Naive thymus-derived CD4-positive, alpha-beta T cell (primary cell): ENCODE measurements around the gene CCDC69. TPM values are rescaled to one million over a fixed set of nuclear protein-coding genes. Genes with fewer than 3 reads are reported as not detected.
A peak's percentile ranks its signal among the peaks of the same experiment; 100 is the strongest.

Experiments used
- ATAC-seq: fragments of 150-1000 bp; cut with Tn5 transposase; 2 replicates; pipeline ENCODE4 v1.10.0; 2021; ENCODE audit warnings: mild to moderate bottlenecking, moderate library complexity
- CTCF ChIA-PET: fragments of 350-600 bp; sonication (Branson Sonifier 250); formaldehyde crosslinking; loops from one replicate; lab custom pipeline; 2021; ENCODE audit warnings: antibody characterized with exemption; lab: Charles Lee
- POLR2A ChIA-PET: fragments of 350-600 bp; sonication (Branson Sonifier 250); formaldehyde crosslinking; loops from one replicate; lab custom pipeline; 2021; ENCODE audit warnings: antibody characterized with exemption, inconsistent platforms; lab: Charles Lee
- DNase-seq, 9 donors: peaks; one replicate each; pipeline versions ENCODE4 v3.0.0 to v3.0.0-alpha.2; 2020 to 2022; ENCODE audit warnings: mixed read lengths in 1 of 9
- H3K27ac ChIP-seq: one replicate; pipeline ENCODE4 v1.7.0; 2013; ENCODE audit warnings: mild to moderate bottlenecking, low read depth, low read length, moderate library complexity
- H3K27me3 ChIP-seq, 2 donors: one replicate each; pipeline ENCODE4 v1.7.0; 2013; ENCODE audit warnings: low read length in 2 of 2, mild to moderate bottlenecking in 2 of 2, moderate library complexity in 2 of 2; ENCODE audit not compliant: control insufficient read depth in 2 of 2, insufficient read depth in 2 of 2
- H3K36me3 ChIP-seq, 3 experiments: 1 replicate in 2 of 3; 2 replicates in 1 of 3; pipeline ENCODE4 v1.7.0; 2013; ENCODE audit warnings: low read length in 3 of 3, mild to moderate bottlenecking in 3 of 3, moderate library complexity in 1 of 3; ENCODE audit not compliant: insufficient read depth in 3 of 3, control insufficient read depth in 2 of 3
- H3K4me1 ChIP-seq, 2 donors: one replicate each; pipeline ENCODE4 v1.7.0; 2013; ENCODE audit warnings: low read length in 2 of 2, mild to moderate bottlenecking in 2 of 2, moderate library complexity in 1 of 2; ENCODE audit not compliant: control insufficient read depth in 2 of 2, insufficient read depth in 2 of 2
- H3K4me3 ChIP-seq: 2 replicates; pipeline ENCODE4 v1.7.0; 2013; ENCODE audit warnings: mild to moderate bottlenecking, low read length
- H3K9me3 ChIP-seq, 3 experiments: 1 replicate in 2 of 3; 2 replicates in 1 of 3; pipeline ENCODE4 v1.7.0; 2013; ENCODE audit warnings: low read length in 3 of 3; ENCODE audit not compliant: control insufficient read depth in 2 of 3
- H3K27ac Mint-ChIP-seq, 9 donors: one replicate each; pipeline ENCODE4 v1.8.0; 2020 to 2022; ENCODE audit warnings: mixed read lengths in 9 of 9, mild to moderate bottlenecking in 8 of 9, moderate library complexity in 5 of 9, inconsistent platforms in 2 of 9
- H3K27me3 Mint-ChIP-seq, 5 donors: one replicate each; pipeline ENCODE4 v1.8.0; 2021 to 2022; ENCODE audit warnings: mixed read lengths in 5 of 5, mild to moderate bottlenecking in 1 of 5
- H3K36me3 Mint-ChIP-seq, 5 donors: one replicate each; pipeline ENCODE4 v1.8.0; 2020 to 2022; ENCODE audit warnings: mixed read lengths in 5 of 5, mild to moderate bottlenecking in 3 of 5, inconsistent platforms in 1 of 5
- H3K4me1 Mint-ChIP-seq, 7 donors: one replicate each; pipeline ENCODE4 v1.8.0; 2020 to 2022; ENCODE audit warnings: mixed read lengths in 7 of 7, mild to moderate bottlenecking in 3 of 7, inconsistent platforms in 1 of 7
- H3K4me3 Mint-ChIP-seq, 10 donors: one replicate each; pipeline ENCODE4 v1.8.0; 2020 to 2022; ENCODE audit warnings: mild to moderate bottlenecking in 10 of 10, mixed read lengths in 10 of 10, moderate library complexity in 6 of 10, inconsistent platforms in 2 of 10
- H3K9me3 Mint-ChIP-seq, 11 donors: one replicate each; pipeline ENCODE4 v1.8.0; 2020 to 2022; ENCODE audit warnings: mixed read lengths in 11 of 11, mild to moderate bottlenecking in 4 of 11, inconsistent platforms in 1 of 11, moderate library complexity in 1 of 11
- intact Hi-C, 2 donors: fragments of 100-400 bp; cut with micrococcal nuclease; formaldehyde crosslinking; loops; one replicate each; pipeline ENCODE4 v1.15.1; 2023
- polyA plus RNA-seq, 2 donors: library from polyadenylated mRNA; unstranded; fragments of 300-500 nt; fragmentation: Illumina TruSeq; gene quantifications; one replicate each; pipeline ENCODE4 v1.2.3, GENCODE V29; 2021
- total RNA-seq, 6 experiments: library from RNA in 5 of 6; stranded (reverse) in 5 of 6; gene quantifications; 1 replicate in 5 of 6; 2 replicates in 1 of 6; pipeline ENCODE4 v1.2.3 and lab custom pipeline; 2021 to 2026

Gene CCDC69
- total and polyA plus RNA-seq, 7 experiments from 2014 or later, result 63.6 to 112 (median 94.1) TPM

- peaks cover 0 to 20% (median 0%) of the 10 kb centered on the region in 5 donors for H3K36me3 Mint-ChIP-seq
- no peak overlapping the region for H3K4me3 ChIP-seq
- no peaks in the 10 kb centered on the region for H3K36me3 ChIP-seq
- intact Hi-C loops, result loop anchor here in 1 of 2 donors (5.0 kb wide), 1 partner anchor 33 kb away; no protein-coding TSS in a partner anchor
- no peak overlapping the region for H3K4me3 Mint-ChIP-seq
- peaks cover 2 to 25% of the 10 kb centered on the region in 2 donors for H3K4me1 ChIP-seq
- H3K27ac Mint-ChIP-seq, result no peak overlapping the region
- no peaks in the 10 kb centered on the region for H3K27me3 ChIP-seq
- ATAC-seq (no peak), DNase-seq (no peak)
- H3K27me3 Mint-ChIP-seq, result no peaks in the 10 kb centered on the region
- H3K4me1 Mint-ChIP-seq, result peaks cover 12 to 36% (median 29%) of the 10 kb centered on the region in 7 donors
- H3K9me3 Mint-ChIP-seq, result peaks cover 0 to 1% (median 0%) of the 10 kb centered on the region in 11 donors
- ChIA-PET POLR2A (interaction anchor here (1.1 to 2.1 kb wide), 5 partner anchors 9 to 41 kb away, joined by 4 to 5 read pairs (median 4); no protein-coding TSS in a partner anchor), CTCF (interaction anchor here (0.7 to 1.5 kb wide), 5 partner anchors 8 to 115 kb away, joined by 3 to 11 read pairs (median 5); no protein-coding TSS in a partner anchor)
- no peaks in the 10 kb centered on the region for H3K9me3 ChIP-seq
- no peak overlapping the region for H3K27ac ChIP-seq
These were observed 6.3 kb upstream of the CCDC69 start for GRCh38 chr5:151230048-151230680.

- intact Hi-C loops, result no loop called here
- no peaks in the 10 kb centered on the region for H3K9me3 ChIP-seq
- H3K36me3 ChIP-seq, result peaks cover 0 to under 1% (median 0%) of the 10 kb centered on the region in 3 experiments
- POLR2A ChIA-PET, result interaction anchor here (1.2 to 2.3 kb wide), 4 partner anchors 9 to 39 kb away, joined by 4 to 9 read pairs (median 4); no protein-coding TSS in a partner anchor
- ATAC-seq (no peak), DNase-seq (no peak)
- H3K27ac Mint-ChIP-seq, result no peak overlapping the region
- H3K9me3 Mint-ChIP-seq, result peaks cover 0 to 1% (median 0%) of the 10 kb centered on the region in 11 donors
- no peaks in the 10 kb centered on the region for H3K27me3 ChIP-seq
- H3K27ac ChIP-seq, result no peak overlapping the region
- H3K4me3 ChIP-seq, result no peak overlapping the region
- CTCF ChIA-PET, result interaction anchor here (1.5 kb wide), 1 partner anchor 10 kb away, joined by 11 read pairs; no protein-coding TSS in a partner anchor
- H3K27me3 Mint-ChIP-seq, result no peaks in the 10 kb centered on the region
- H3K4me1 ChIP-seq, result peaks cover 13 to 24% of the 10 kb centered on the region in 2 donors
- peaks cover 0 to 21% (median 0%) of the 10 kb centered on the region in 5 donors for H3K36me3 Mint-ChIP-seq
- peaks cover 11 to 38% (median 29%) of the 10 kb centered on the region in 7 donors for H3K4me1 Mint-ChIP-seq
- peak overlapping the region in 1 of 10 donors; percentile 0 for H3K4me3 Mint-ChIP-seq
These were observed 5.1 kb upstream of the CCDC69 start for GRCh38 chr5:151228986-151229385.

- no peaks in the 10 kb centered on the region for H3K27me3 Mint-ChIP-seq
These were observed 4.1 kb upstream of the CCDC69 start for GRCh38 chr5:151227918-151228447.

GRCh38 chr5:151225475-151225874, 1.6 kb upstream of the CCDC69 start:
- Mint-ChIP-seq H3K9me3 (peaks cover 0 to 1% (median 0%) of the 10 kb centered on the region in 11 donors), H3K4me3 (peak overlapping the region in 9 of 10 donors; percentile 42 to 97 (median 80)), H3K36me3 (peaks cover 0 to 29% (median 7%) of the 10 kb centered on the region in 5 donors), H3K4me1 (peaks cover 32 to 49% (median 42%) of the 10 kb centered on the region in 7 donors), H3K27ac (peak overlapping the region in 8 of 9 donors; percentile 90 to 98 (median 98)), H3K27me3 (no peaks in the 10 kb centered on the region)
- no peaks in the 10 kb centered on the region for H3K27me3 ChIP-seq
- CTCF ChIA-PET, result interaction anchor here (0.6 to 4.0 kb wide), 5 partner anchors 9 to 62 kb away, joined by 3 to 14 read pairs (median 3); no protein-coding TSS in a partner anchor
- POLR2A ChIA-PET, result interaction anchor here (1.5 to 6.2 kb wide), 3 partner anchors 9 to 26 kb away, joined by 9 to 184 read pairs (median 45); partner anchors contain the start of gene GM2A
- no peak for ATAC-seq
- no peaks in the 10 kb centered on the region for H3K9me3 ChIP-seq
- intact Hi-C loops, result loop anchor here (1.0 to 2.0 kb wide), 3 partner anchors 8 to 15 kb away; no protein-coding TSS in a partner anchor
- H3K4me3 ChIP-seq, result no peak overlapping the region
- DNase-seq, result no peak
- peaks cover 0 to 7% (median 0%) of the 10 kb centered on the region in 3 experiments for H3K36me3 ChIP-seq
- peak overlapping the region; percentile 93 for H3K27ac ChIP-seq
- peaks cover 33 to 38% of the 10 kb centered on the region in 2 donors for H3K4me1 ChIP-seq

More at GRCh38 chr5:151227918-151228447, 4.1 kb upstream of the CCDC69 start:
- H3K4me3 Mint-ChIP-seq, result no peak overlapping the region
- ChIA-PET CTCF (interaction anchor here (1.3 to 1.4 kb wide), 2 partner anchors 63 to 112 kb away, joined by 3 to 4 read pairs; no protein-coding TSS in a partner anchor), POLR2A (interaction anchor here (0.5 to 2.6 kb wide), 6 partner anchors 10 to 108 kb away, joined by 3 to 9 read pairs (median 5); no protein-coding TSS in a partner anchor)
- H3K36me3 Mint-ChIP-seq, result peaks cover 0 to 21% (median 0%) of the 10 kb centered on the region in 5 donors
- H3K4me1 Mint-ChIP-seq, result peaks cover 11 to 28% (median 22%) of the 10 kb centered on the region in 7 donors
- peak overlapping the region in 2 of 9 donors; percentile 51 to 53 for H3K27ac Mint-ChIP-seq
- no peak overlapping the region for H3K4me3 ChIP-seq
- intact Hi-C loops, result no loop called here
- H3K9me3 ChIP-seq, result no peaks in the 10 kb centered on the region
- no peak for ATAC-seq
- H3K36me3 ChIP-seq, result peaks cover 0 to 7% (median 0%) of the 10 kb centered on the region in 3 experiments
- H3K9me3 Mint-ChIP-seq, result peaks cover 0 to 1% (median 0%) of the 10 kb centered on the region in 11 donors
- no peak overlapping the region for H3K27ac ChIP-seq
- H3K4me1 ChIP-seq, result peaks cover 13 to 20% of the 10 kb centered on the region in 2 donors
- no peaks in the 10 kb centered on the region for H3K27me3 ChIP-seq
- DNase-seq, result no peak

- no peaks in the 10 kb centered on the region for H3K27me3 Mint-ChIP-seq
- peak overlapping the region; percentile 2 to 98 (median 98) for H3K27ac Mint-ChIP-seq
- Histone ChIP-seq H3K4me3 (no peak overlapping the region), H3K27me3 (no peaks in the 10 kb centered on the region), H3K4me1 (peaks cover 37 to 42% of the 10 kb centered on the region in 2 donors), H3K36me3 (peaks cover 0 to 7% (median 0%) of the 10 kb centered on the region in 3 experiments), H3K9me3 (no peaks in the 10 kb centered on the region), H3K27ac (peak overlapping the region; percentile 93)
- peaks cover 0 to 1% (median 0%) of the 10 kb centered on the region in 11 donors for H3K9me3 Mint-ChIP-seq
- peaks cover 0 to 33% (median 7%) of the 10 kb centered on the region in 5 donors for H3K36me3 Mint-ChIP-seq
- ChIA-PET POLR2A (interaction anchor here (1.5 to 6.2 kb wide), 4 partner anchors 10 to 69 kb away, joined by 4 to 184 read pairs (median 27); partner anchors contain the start of gene GM2A), CTCF (interaction anchor here (0.6 to 4.0 kb wide), 7 partner anchors 10 to 441 kb away, joined by 3 to 14 read pairs (median 3); partner anchors contain the start of gene GM2A)
- DNase-seq (peak in 1 of 9 donors; percentile 38), ATAC-seq (no peak)
- intact Hi-C loops, result loop anchor here (1.0 to 2.0 kb wide), 3 partner anchors 8 to 14 kb away; no protein-coding TSS in a partner anchor
- H3K4me1 Mint-ChIP-seq, result peaks cover 36 to 53% (median 46%) of the 10 kb centered on the region in 7 donors
- peak overlapping the region; percentile 33 to 97 (median 82) for H3K4me3 Mint-ChIP-seq
These were observed 1.2 kb upstream of the CCDC69 start for GRCh38 chr5:151225071-151225470.
